Keratinocyte (primary cell): Measurements from ENCODE around the gene KLHL6. TPM values are rescaled to one million over a fixed set of nuclear protein-coding genes. Genes with fewer than 3 reads are reported as not detected.

Source experiments
- DNase-seq: peaks from one replicate; pipeline ENCODE4 v3.0.0-alpha.2; 2011; ENCODE audit warnings: low read depth, missing footprints, low spot score
- FAIRE-seq: peaks from 2 replicates; lab custom pipeline; 2011; peaks lifted over from hg19 to GRCh38; lab: Jason Lieb, UNC
- H2AFZ ChIP-seq: 2 replicates; pipeline ENCODE4 v1.6.0; 2012; ENCODE audit warnings: low read length, control low read depth, inconsistent platforms; ENCODE audit not compliant: control insufficient read depth
- H3K27ac ChIP-seq: 2 replicates; pipeline ENCODE4 v1.5.1; 2011; ENCODE audit warnings: low read length; ENCODE audit not compliant: control insufficient read depth, insufficient read depth
- H3K27me3 ChIP-seq: 3 replicates; pipeline ENCODE4 v1.6.0; 2011; ENCODE audit warnings: low read length; ENCODE audit not compliant: control insufficient read depth, insufficient read depth; ENCODE audit errors: extremely low read depth
- H3K36me3 ChIP-seq, 2 experiments: 2 replicates in 1 of 2; 3 replicates in 1 of 2; pipeline ENCODE4 v1.5.1; 2011; ENCODE audit warnings: low read length in 2 of 2, mild to moderate bottlenecking in 1 of 2; ENCODE audit not compliant: control insufficient read depth in 2 of 2, insufficient read depth in 2 of 2; ENCODE audit errors: extremely low read depth in 1 of 2
- H3K4me1 ChIP-seq: 3 replicates; pipeline ENCODE4 v1.5.1; 2011; ENCODE audit warnings: low read length; ENCODE audit not compliant: control insufficient read depth, insufficient read depth; ENCODE audit errors: extremely low read depth
- H3K4me2 ChIP-seq: 3 replicates; pipeline ENCODE4 v1.6.0; 2011; ENCODE audit warnings: low read depth, low read length; ENCODE audit not compliant: control insufficient read depth, insufficient read depth; ENCODE audit errors: extremely low read depth
- H3K4me3 ChIP-seq, 3 experiments: fragments of 200-600 bp in 1 of 3; sonication (generic) in 1 of 3; 2 replicates in 2 of 3; 3 replicates in 1 of 3; pipeline ENCODE4 v1.5.1; 2011 to 2016; ENCODE audit warnings: low read length in 3 of 3, mild to moderate bottlenecking in 3 of 3, control low read depth in 2 of 3, inconsistent platforms in 1 of 3, low read depth in 1 of 3, mixed read lengths in 1 of 3, mixed run types in 1 of 3, moderate library complexity in 1 of 3; ENCODE audit not compliant: control insufficient read depth in 2 of 3, insufficient read depth in 2 of 3; ENCODE audit errors: extremely low read depth in 1 of 3
- H3K79me2 ChIP-seq: 2 replicates; pipeline ENCODE4 v1.6.0; 2012; ENCODE audit warnings: low read length; ENCODE audit not compliant: control insufficient read depth, insufficient read depth
- H3K9ac ChIP-seq: 3 replicates; pipeline ENCODE4 v1.6.0; 2011; ENCODE audit warnings: low read length; ENCODE audit not compliant: control insufficient read depth, insufficient read depth; ENCODE audit errors: extremely low read depth
- H3K9me1 ChIP-seq: 3 replicates; pipeline ENCODE4 v1.6.0; 2011; ENCODE audit warnings: low read length; ENCODE audit not compliant: control insufficient read depth, insufficient read depth; ENCODE audit errors: extremely low read depth
- H3K9me3 ChIP-seq: 2 replicates; pipeline ENCODE4 v1.5.1; 2012; ENCODE audit warnings: low read depth, low read length; ENCODE audit not compliant: control insufficient read depth
- H4K20me1 ChIP-seq: 3 replicates; pipeline ENCODE4 v1.6.0; 2011; ENCODE audit warnings: low read length; ENCODE audit not compliant: control insufficient read depth, insufficient read depth; ENCODE audit errors: extremely low read depth
- CTCF ChIP-seq, 3 experiments: IDR thresholded peaks in 1 of 3; conservative IDR thresholded peaks in 1 of 3; optimal IDR thresholded peaks in 1 of 3; 2 replicates in 2 of 3; 3 replicates in 1 of 3; pipeline versions ENCODE3 to v1.5.1; 2011; ENCODE audit warnings: low read length in 3 of 3, mild to moderate bottlenecking in 3 of 3, moderate library complexity in 2 of 3, control low read depth in 1 of 3, inconsistent platforms in 1 of 3; ENCODE audit not compliant: insufficient read depth in 2 of 3; ENCODE audit errors: extremely low read depth in 1 of 3
- EZH2 ChIP-seq: IDR thresholded peaks from one replicate; pipeline ENCODE4 v1.6.1; 2012; ENCODE audit warnings: inconsistent platforms, mild to moderate bottlenecking, low read length, moderate library complexity
- dilution Hi-C: fragments of 300-500 bp; cut with MboI; formaldehyde crosslinking; loops from one replicate; pipeline ENCODE4 v1.7.0; 2020; ENCODE audit warnings: low sequenced_read_pairs; ENCODE audit not compliant: extremely low pct_ligation_motif_present
- polyA plus RNA-seq, 5 experiments: library from polyadenylated mRNA; depleted of rRNA in 3 of 5; stranded (reverse) in 3 of 5; stranded (forward) in 1 of 5; unstranded in 1 of 5; fragments of >200 nt; gene quantifications; 1 replicate in 1 of 5; 2 replicates in 3 of 5; 3 replicates in 1 of 5; pipeline versions ENCODE4 v1.2.1 to v1.2.3, GENCODE V29; 2011 to 2012; ENCODE audit warnings: missing spikeins in 2 of 5, low read depth in 1 of 5, low replicate concordance in 1 of 5

Gene KLHL6
- polyA plus RNA-seq, 1 donor (not counting 4 experiments of a cell fraction or from before 2014, with no cell fraction given): 0.10 TPM

GRCh38 chr3:183517607-183518006, 37.9 kb downstream of the KLHL6 start:
- FAIRE-seq (no peak), DNase-seq (no peak)
- Histone ChIP-seq H3K27ac (no peak overlapping the region), H3K9ac (no peak overlapping the region), H3K9me1 (no peaks in the 10 kb centered on the region), H4K20me1 (no peaks in the 10 kb centered on the region), H3K36me3 (no peaks in the 10 kb centered on the region), H3K27me3 (no peaks in the 10 kb centered on the region), H3K4me1 (no peaks in the 10 kb centered on the region), H3K4me2 (no peak overlapping the region), H3K79me2 (no peaks in the 10 kb centered on the region), H3K9me3 (no peaks in the 10 kb centered on the region), H2AFZ (no peak overlapping the region), H3K4me3 (no peak overlapping the region)
- dilution Hi-C loops: no loop called here
- TF ChIP-seq EZH2 (no peak), CTCF (optimal IDR thresholded peaks at IDR 0.05 in 1 of 3, IDR thresholded peaks at IDR 0.05 in 1 of 3, conservative IDR thresholded peaks at IDR 0.05 in 1 of 3; ENCODE audit: extremely low read depth in 1 of 3, insufficient read depth in 2 of 3, low read length in 3 of 3) (no peak)

GRCh38 chr3:183515968-183516851, 39.3 kb downstream of the KLHL6 start:
- H3K9me1 ChIP-seq: no peaks in the 10 kb centered on the region
- H3K9ac ChIP-seq: no peak overlapping the region
- no peak overlapping the region for H3K27ac ChIP-seq
- TF ChIP-seq EZH2 (no peak), CTCF (optimal IDR thresholded peaks at IDR 0.05 in 1 of 3, IDR thresholded peaks at IDR 0.05 in 1 of 3, conservative IDR thresholded peaks at IDR 0.05 in 1 of 3; ENCODE audit: extremely low read depth in 1 of 3, insufficient read depth in 2 of 3, low read length in 3 of 3) (no peak)
- FAIRE-seq (no peak), DNase-seq (no peak)
- H3K27me3 ChIP-seq: no peaks in the 10 kb centered on the region
- H4K20me1 ChIP-seq: no peaks in the 10 kb centered on the region
- H3K4me3 ChIP-seq: no peak overlapping the region
- H3K4me2 ChIP-seq: no peak overlapping the region
- H3K79me2 ChIP-seq: no peaks in the 10 kb centered on the region
- dilution Hi-C loops: no loop called here
- H3K4me1 ChIP-seq: no peaks in the 10 kb centered on the region
- no peaks in the 10 kb centered on the region for H3K9me3 ChIP-seq
- no peaks in the 10 kb centered on the region for H3K36me3 ChIP-seq
- no peak overlapping the region for H2AFZ ChIP-seq
